Urinary bladder (tissue), 4 donors: ENCODE measurements around the gene FAN1. TPM values are rescaled to one million over a fixed set of nuclear protein-coding genes. Genes with fewer than 3 reads are reported as not detected.

Experiments
- DNase-seq: peaks from one replicate; pipeline ENCODE4 v3.0.0-alpha.2; 2015; ENCODE audit errors: extremely low spot score
- H3K27ac ChIP-seq: one replicate; pipeline ENCODE4 v1.5.1; 2013; ENCODE audit warnings: low read depth, mild to moderate bottlenecking, moderate library complexity
- H3K36me3 ChIP-seq: one replicate; pipeline ENCODE4 v1.6.1; 2013; ENCODE audit warnings: mild to moderate bottlenecking, moderate library complexity; ENCODE audit not compliant: insufficient read depth
- H3K4me1 ChIP-seq: one replicate; pipeline ENCODE4 v1.6.1; 2013; ENCODE audit warnings: mild to moderate bottlenecking, moderate library complexity; ENCODE audit not compliant: insufficient read depth
- H3K4me3 ChIP-seq: one replicate; pipeline ENCODE4 v1.5.1; 2013; ENCODE audit warnings: low read depth, low read length
- WGBS: extraction: QIAGEN DNeasy Blood & Tissue Kit; methylation state at CpG from one replicate; pipeline ENCODE4 v1.1.7; 2013; 5-methylcytosine and 5-hydroxymethylcytosine counted together
- polyA plus RNA-seq: library from polyadenylated mRNA; stranded (reverse); fragments of 200-250 nt; gene quantifications from one replicate; pipeline ENCODE4 v1.2.3, GENCODE V29; 2013
- total RNA-seq: library from RNA; depleted of rRNA; stranded (reverse); fragments of >200 nt; gene quantifications from one replicate; pipeline ENCODE4 v1.2.3, GENCODE V29; 2014
- donor health status: healthy with polysubstance abuse.
- donor health status: healthy.

Gene FAN1
- total and polyA plus RNA-seq, 2 donors: 14.9 to 34.3 TPM

GRCh38 chr15:30925686-30926085 lies 22.0 kb downstream of the FAN1 start:
- no peak for DNase-seq
- peaks cover 3% of the 10 kb centered on the region for H3K36me3 ChIP-seq

GRCh38 chr15:30926161-30926560 lies 22.4 kb downstream of the FAN1 start:
- peaks cover 3% of the 10 kb centered on the region for H3K36me3 ChIP-seq
- no peaks in the 10 kb centered on the region for H3K4me1 ChIP-seq
- no peak for DNase-seq
- H3K4me3 ChIP-seq: no peak overlapping the region
- no peak overlapping the region for H3K27ac ChIP-seq
- WGBS: 95% methylated on average over 8 of the region's 8 CpGs

More at GRCh38 chr15:30925686-30926085, 22.0 kb downstream of the FAN1 start:
- Histone ChIP-seq H3K4me1 (no peaks in the 10 kb centered on the region), H3K27ac (no peak overlapping the region), H3K4me3 (no peak overlapping the region)
- whole genome bisulfite sequencing: 95% methylated on average over 9 of the region's 9 CpGs

GRCh38 chr15:30927148-30927761 lies 23.5 kb downstream of the FAN1 start:
- WGBS: 87% methylated on average over 7 of the region's 7 CpGs
- Histone ChIP-seq H3K4me1 (no peaks in the 10 kb centered on the region), H3K36me3 (peaks cover 3% of the 10 kb centered on the region), H3K27ac (no peak overlapping the region), H3K4me3 (no peak overlapping the region)
- DNase-seq: no peak

GRCh38 chr15:30928076-30928475 lies 24.4 kb downstream of the FAN1 start:
- H3K4me3 ChIP-seq: no peak overlapping the region
- 88% methylated on average over 5 of the region's 5 CpGs for WGBS
- no peaks in the 10 kb centered on the region for H3K4me1 ChIP-seq
- DNase-seq: no peak
- H3K36me3 ChIP-seq: peaks cover 3% of the 10 kb centered on the region
- H3K27ac ChIP-seq: no peak overlapping the region

GRCh38 chr15:30929064-30929669 lies 25.5 kb downstream of the FAN1 start:
- Histone ChIP-seq H3K27ac (no peak overlapping the region), H3K4me1 (no peaks in the 10 kb centered on the region), H3K36me3 (peaks cover 3% of the 10 kb centered on the region), H3K4me3 (no peak overlapping the region)
- no peak for DNase-seq
- 86% methylated on average over 10 of the region's 10 CpGs for WGBS

GRCh38 chr15:30929982-30930381 lies 26.3 kb downstream of the FAN1 start:
- H3K36me3 ChIP-seq: peaks cover 3% of the 10 kb centered on the region
- no peak for DNase-seq
- WGBS: 98% methylated on average over 4 of the region's 4 CpGs

GRCh38 chr15:30930422-30930821 lies 26.7 kb downstream of the FAN1 start:
- H3K27ac ChIP-seq: no peak overlapping the region
- DNase-seq: no peak
- WGBS: 96% methylated on average over 8 of the region's 8 CpGs
- H3K4me1 ChIP-seq: no peaks in the 10 kb centered on the region
- H3K36me3 ChIP-seq: peaks cover 3% of the 10 kb centered on the region
- no peak overlapping the region for H3K4me3 ChIP-seq

More at GRCh38 chr15:30929982-30930381, 26.3 kb downstream of the FAN1 start:
- Histone ChIP-seq H3K4me1 (no peaks in the 10 kb centered on the region), H3K27ac (no peak overlapping the region), H3K4me3 (no peak overlapping the region)

GRCh38 chr15:30933293-30933692 lies 29.6 kb downstream of the FAN1 start:
- H3K27ac ChIP-seq: no peak overlapping the region
- H3K4me3 ChIP-seq: no peak overlapping the region
- peaks cover 3% of the 10 kb centered on the region for H3K36me3 ChIP-seq
- no peak for DNase-seq
- no peaks in the 10 kb centered on the region for H3K4me1 ChIP-seq

- H3K36me3 ChIP-seq: peaks cover 8% of the 10 kb centered on the region
- H3K4me1 ChIP-seq: no peaks in the 10 kb centered on the region
- 93% methylated on average over 7 of the region's 7 CpGs for WGBS
- DNase-seq: no peak
- no peak overlapping the region for H3K4me3 ChIP-seq
- H3K27ac ChIP-seq: no peak overlapping the region
Observed at GRCh38 chr15:30939161-30939560, 35.4 kb downstream of the FAN1 start.

GRCh38 chr15:30940359-30940758 lies 36.6 kb downstream of the FAN1 start:
- H3K27ac ChIP-seq: no peak overlapping the region
- H3K4me1 ChIP-seq: no peaks in the 10 kb centered on the region
- WGBS: 80% methylated on average over 4 of the region's 4 CpGs
- H3K36me3 ChIP-seq: peaks cover 10% of the 10 kb centered on the region
- H3K4me3 ChIP-seq: no peak overlapping the region
- no peak for DNase-seq

- Histone ChIP-seq H3K4me3 (no peak overlapping the region), H3K27ac (no peak overlapping the region), H3K36me3 (peaks cover 13% of the 10 kb centered on the region), H3K4me1 (no peaks in the 10 kb centered on the region)
- DNase-seq: no peak
- WGBS: 91% methylated on average over 15 of the region's 15 CpGs
Observed at GRCh38 chr15:30941520-30941919, 37.8 kb downstream of the FAN1 start.

- DNase-seq: no peak
- Histone ChIP-seq H3K4me3 (no peak overlapping the region), H3K36me3 (peaks cover 13% of the 10 kb centered on the region), H3K4me1 (no peaks in the 10 kb centered on the region), H3K27ac (no peak overlapping the region)
- WGBS: 89% methylated on average over 8 of the region's 8 CpGs
Observed at GRCh38 chr15:30943654-30944335, 40.1 kb downstream of the FAN1 start.

GRCh38 chr15:30953183-30953582 lies 49.5 kb downstream of the FAN1 start:
- Histone ChIP-seq H3K27ac (no peak overlapping the region), H3K36me3 (peaks cover 13% of the 10 kb centered on the region), H3K4me3 (no peak overlapping the region), H3K4me1 (no peaks in the 10 kb centered on the region)
- 94% methylated on average over 7 of the region's 7 CpGs for WGBS
- no peak for DNase-seq

GRCh38 chr15:30953731-30954378 lies 50.1 kb downstream of the FAN1 start:
- Histone ChIP-seq H3K4me3 (no peak overlapping the region), H3K36me3 (peaks cover 14% of the 10 kb centered on the region), H3K4me1 (no peaks in the 10 kb centered on the region), H3K27ac (no peak overlapping the region)
- WGBS: 76% methylated on average over 7 of the region's 7 CpGs
- DNase-seq: no peak
